ENCODE measurements around the gene DHX30.
"Not testable (repeated sequence)": the region's sequence is repeated elsewhere in the genome, so short reads cannot be mapped to it uniquely, and the experiment has no call there.

Gene DHX30, protein sequence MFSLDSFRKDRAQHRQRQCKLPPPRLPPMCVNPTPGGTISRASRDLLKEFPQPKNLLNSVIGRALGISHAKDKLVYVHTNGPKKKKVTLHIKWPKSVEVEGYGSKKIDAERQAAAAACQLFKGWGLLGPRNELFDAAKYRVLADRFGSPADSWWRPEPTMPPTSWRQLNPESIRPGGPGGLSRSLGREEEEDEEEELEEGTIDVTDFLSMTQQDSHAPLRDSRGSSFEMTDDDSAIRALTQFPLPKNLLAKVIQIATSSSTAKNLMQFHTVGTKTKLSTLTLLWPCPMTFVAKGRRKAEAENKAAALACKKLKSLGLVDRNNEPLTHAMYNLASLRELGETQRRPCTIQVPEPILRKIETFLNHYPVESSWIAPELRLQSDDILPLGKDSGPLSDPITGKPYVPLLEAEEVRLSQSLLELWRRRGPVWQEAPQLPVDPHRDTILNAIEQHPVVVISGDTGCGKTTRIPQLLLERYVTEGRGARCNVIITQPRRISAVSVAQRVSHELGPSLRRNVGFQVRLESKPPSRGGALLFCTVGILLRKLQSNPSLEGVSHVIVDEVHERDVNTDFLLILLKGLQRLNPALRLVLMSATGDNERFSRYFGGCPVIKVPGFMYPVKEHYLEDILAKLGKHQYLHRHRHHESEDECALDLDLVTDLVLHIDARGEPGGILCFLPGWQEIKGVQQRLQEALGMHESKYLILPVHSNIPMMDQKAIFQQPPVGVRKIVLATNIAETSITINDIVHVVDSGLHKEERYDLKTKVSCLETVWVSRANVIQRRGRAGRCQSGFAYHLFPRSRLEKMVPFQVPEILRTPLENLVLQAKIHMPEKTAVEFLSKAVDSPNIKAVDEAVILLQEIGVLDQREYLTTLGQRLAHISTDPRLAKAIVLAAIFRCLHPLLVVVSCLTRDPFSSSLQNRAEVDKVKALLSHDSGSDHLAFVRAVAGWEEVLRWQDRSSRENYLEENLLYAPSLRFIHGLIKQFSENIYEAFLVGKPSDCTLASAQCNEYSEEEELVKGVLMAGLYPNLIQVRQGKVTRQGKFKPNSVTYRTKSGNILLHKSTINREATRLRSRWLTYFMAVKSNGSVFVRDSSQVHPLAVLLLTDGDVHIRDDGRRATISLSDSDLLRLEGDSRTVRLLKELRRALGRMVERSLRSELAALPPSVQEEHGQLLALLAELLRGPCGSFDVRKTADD

DNA sequence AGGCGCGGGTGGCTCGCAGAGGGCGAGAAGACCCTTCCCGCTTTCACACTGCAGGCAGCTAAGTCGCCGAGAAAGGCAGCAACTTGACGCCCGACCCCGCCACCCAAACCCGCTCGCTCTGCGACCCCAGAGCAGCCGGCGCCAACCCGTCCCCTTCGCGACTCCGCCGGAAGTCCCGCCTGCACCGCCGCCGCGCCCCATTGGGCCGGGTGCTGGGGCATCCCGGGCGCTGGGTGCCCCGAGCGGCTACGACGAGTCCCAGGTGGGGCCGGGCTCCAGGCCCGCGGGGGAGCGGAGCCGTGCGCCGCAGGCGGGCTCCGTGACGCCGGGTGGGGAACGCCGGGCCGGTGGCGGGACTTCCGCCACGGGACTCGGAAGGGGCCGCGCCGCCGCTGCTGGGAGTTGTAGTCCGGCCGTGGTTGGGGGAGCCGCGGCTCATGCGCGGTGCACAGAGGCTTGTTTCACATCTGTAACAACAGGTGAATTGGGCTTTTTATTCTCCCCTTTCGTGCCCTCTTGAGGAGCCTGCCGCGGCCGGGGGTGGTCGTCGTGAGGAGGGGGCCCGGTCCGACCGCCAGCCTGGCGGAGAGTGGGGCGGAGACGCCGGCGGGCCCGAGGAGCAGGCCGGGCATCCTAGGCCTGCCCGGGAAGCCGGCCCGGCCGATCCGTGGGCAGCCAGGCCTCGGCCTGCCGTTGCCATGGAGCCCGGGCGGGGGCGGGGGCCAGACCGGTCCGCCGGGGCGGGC, at the start of gene DHX30:
Gene DHX30, plus strand, starts transcription at position 405 of the 746 bp plus-strand sequence. CDS start 7,546 bp downstream, outside the sequence.
- peak; percentile 85 for DNase-seq

DNA sequence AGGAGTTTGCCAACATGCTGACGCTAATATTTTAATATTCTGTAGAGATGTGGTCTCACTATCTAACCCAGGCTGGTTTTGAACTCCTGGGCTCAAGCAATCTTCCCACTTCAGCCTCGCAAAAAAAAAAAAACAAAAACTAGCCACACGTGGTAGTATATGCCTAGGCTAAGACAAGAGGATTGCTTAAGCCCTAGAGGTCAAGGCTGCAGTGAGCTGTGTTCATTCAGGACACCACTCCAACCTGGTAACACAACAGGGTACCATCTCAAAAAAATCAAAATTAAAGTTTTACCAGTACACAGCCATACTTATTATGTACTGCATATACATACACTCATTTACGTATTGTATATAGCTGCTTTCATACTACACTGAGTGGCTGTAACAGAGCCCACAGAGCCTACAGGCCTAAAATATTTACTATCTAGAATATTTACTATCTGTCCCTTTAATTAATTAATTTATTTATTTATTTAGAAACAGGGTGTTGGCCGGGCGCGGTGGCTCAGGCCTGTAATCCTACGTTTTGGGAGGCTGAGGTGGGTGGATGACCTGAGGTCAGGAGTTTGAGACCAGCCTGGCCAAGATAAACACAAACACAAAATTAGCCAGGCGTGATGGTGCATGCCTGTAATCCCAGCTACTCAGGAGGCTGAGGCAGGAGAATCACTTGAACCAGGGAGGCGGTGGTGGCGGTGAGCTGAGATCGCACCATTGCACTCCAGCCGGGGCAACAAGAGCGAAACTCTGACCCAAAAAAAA, 44.5 kb upstream of the DHX30 start:
- DNase-seq: no peak

- not testable (repeated sequence) for DNase-seq
Observed at GRCh38 chr3:47760207-47760606, 42.7 kb upstream of the DHX30 start.

DNA sequence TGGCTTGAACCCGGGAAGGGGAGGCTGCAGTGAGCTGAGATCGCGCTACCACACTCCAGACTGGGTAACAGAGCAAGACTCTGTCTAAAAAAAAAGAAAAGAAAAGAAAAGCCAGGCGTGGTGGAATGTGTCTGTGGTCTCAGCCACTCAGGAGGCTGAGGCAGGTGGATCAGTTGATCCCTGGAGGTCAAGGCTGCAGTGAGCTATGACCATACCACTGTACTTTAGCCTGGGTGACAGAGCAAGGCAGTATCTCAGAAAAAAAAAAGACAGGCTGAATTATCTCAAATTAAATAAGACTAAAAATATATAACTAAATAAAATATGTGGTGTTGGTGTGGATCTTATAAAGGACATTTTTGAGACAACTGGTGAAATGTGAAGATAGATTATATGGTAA, 41.9 kb upstream of the DHX30 start:
- DNase-seq: no peak

GRCh38 chr3:47762233-47762632, 40.7 kb upstream of the DHX30 start:
- DNase-seq: no peak

GRCh38 chr3:47766186-47766585, 36.8 kb upstream of the DHX30 start:
- no peak for DNase-seq

DNA sequence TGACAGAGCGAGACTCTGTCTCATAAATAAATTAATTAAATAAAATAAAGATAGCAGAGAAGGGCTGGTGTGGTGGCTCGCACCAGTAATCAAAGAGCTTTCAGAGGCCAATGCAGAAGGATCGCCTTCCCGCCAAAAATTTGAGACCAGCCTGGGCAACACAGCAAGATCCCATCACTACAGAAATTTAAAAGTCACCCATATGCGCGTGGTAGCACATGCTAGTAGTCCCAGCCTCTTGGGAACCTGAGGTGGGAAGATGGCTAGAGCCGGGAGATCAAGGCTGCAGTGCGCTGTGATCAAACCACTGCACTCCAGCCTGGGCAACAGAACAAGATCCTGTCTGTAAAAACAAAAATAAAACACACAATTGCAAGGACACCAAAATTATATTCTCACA, 30.9 kb upstream of the DHX30 start:
- DNase-seq: no peak

GRCh38 chr3:47772788-47773187, 30.1 kb upstream of the DHX30 start:
- no peak for DNase-seq

GRCh38 chr3:47778746-47779145, 24.2 kb upstream of the DHX30 start:
- DNase-seq: no peak

GRCh38 chr3:47780741-47781684, 21.9 kb upstream of the DHX30 start:
- peak; percentile 61 for DNase-seq

DNA sequence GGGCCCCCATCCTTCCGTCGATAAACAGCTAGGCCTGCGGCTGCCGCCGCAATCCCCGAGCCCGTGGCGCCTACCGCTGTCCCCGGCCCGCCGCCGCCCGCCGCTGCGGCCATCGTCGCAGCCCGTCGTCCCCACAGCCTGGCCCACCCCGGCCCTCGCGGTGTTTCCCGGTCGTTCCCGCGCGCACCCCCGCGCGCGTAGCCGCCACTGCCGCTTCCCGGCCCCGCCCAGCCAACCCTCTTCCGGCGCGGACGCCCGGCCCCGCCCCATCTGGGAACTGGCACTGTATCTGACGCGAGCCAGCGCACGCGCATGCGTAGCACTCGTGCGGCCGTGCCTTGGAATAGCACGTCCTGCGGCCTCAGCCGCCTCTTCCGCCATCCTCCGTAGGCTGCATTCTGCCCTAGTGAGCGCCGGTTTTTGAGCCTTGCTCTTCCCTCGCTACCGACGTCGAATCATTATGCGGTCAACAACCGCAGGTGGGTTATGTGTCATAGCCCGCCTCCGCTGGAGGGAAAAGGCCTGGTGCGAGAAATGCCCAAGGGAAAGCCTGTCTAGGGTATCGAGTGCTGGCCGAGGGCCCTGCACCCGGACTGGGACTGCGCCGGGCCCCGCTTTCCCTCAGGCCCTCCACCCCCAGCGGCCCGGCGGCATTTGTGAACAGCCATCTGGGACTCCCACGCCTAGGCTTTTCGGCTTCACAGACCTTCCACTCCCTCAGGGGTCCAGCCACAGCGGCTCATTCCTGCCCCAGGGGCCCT, 21.1 kb upstream of the DHX30 start, which contains the start of gene SMARCC1:
Gene SMARCC1, minus strand, starts transcription at position 209 of the 761 bp plus-strand sequence. Its CDS starts 96 bp downstream, at position 113.
- DNase-seq: peak; percentile 98

DNA sequence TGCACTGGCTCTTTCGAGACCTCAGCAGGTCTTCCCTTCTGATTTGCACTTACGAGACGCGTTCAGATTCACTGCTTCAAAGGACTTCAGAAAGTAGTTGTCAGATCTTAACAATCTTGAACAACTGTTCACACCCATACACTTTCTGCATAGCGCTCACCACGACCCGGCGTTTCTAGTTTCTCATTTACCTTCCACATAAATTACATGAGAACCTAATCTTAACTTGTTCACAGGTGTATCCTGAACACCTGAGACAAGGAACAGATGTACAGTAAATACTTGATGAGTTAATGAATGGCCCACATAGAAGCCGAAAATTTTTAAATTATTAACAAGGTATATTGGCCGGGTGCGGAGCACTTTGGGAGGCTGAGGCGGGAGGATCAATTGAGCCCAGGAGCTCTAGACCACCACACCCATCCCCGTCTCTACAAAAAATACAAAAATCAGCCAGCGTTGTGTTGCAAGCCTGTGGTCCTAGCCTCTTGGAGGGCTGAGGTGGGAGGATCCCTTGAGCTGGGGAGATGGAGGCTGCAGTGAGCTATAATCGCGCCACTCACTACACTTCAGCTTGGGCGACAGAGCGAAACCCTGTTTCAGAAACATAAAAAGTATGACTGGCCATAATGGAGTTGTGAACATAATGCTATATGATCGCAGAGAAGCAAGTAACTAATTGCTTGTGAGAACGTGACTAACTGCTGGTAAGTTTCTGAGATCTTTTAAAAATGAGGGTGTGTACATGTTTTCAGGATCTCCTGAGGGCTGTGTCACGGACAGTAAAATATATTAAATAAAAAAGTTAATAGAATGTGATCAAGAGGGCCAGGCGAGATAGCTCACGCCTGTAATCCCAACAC, 20.3 kb upstream of the DHX30 start:
- no peak for DNase-seq

- no peak for DNase-seq
Observed at GRCh38 chr3:47783673-47784072, 19.3 kb upstream of the DHX30 start.

GRCh38 chr3:47791193-47791855, 11.6 kb upstream of the DHX30 start:
- DNase-seq: no peak

DNA sequence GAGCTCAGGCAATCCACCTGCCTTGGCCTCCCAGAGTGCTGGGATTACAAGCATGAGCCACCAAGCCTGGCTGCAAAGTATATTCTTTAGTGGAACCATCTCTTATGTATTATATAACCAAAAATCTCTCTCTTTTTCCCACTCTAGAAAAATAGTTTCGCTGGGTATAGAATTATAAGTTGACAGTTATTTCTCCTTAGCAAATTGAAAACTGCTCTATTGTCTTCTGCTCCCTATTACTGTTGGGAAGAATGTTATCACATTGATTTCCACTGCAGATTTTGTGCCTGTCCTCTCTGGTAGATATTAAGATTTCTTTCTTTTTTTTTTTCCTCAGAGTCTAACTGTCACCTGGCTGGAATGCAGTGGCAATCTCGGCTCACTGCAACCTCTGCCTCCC, 10.2 kb upstream of the DHX30 start:
- no peak for DNase-seq

- DNase-seq: no peak
Observed at GRCh38 chr3:47794544-47794943, 8.4 kb upstream of the DHX30 start.

GRCh38 chr3:47799733-47800132, 3.2 kb upstream of the DHX30 start:
- DNase-seq: no peak

DNA sequence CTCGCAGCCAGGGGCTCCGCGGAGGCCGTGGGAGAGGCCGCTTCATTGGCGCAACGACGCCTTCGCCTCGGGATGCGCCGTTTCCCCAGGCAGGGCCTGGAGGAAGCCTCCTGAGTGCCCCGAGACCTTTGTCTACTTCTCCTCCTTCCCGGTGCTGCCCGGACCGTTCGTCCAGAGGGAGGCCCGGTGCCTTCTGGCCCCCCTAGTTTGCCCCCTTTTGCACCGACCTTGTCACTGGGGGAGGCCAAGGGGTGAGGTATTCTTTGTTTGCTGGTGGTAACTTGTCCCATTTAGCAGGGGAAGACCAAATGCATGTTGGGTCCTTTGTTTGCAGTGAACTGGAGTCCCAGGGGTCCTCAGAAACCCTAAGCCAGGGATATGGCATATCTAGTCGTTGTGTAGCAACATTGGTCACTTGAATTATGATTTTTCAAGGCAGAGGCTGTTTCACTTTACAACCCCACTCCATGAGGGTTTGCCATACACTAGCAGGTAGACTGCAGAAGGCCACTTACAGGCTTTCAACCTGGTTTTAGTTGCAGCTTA, 615 bp downstream of the DHX30 start:
- DNase-seq: peak; percentile 37
